ENCODE data around the gene MX1. TPM values are rescaled to one million over a fixed set of nuclear protein-coding genes. Genes with fewer than 3 reads are reported as not detected.

Gene MX1
- total RNA-seq, 2 experiments from 2014 or later, result 23.9 to 24.7 TPM

DNA sequence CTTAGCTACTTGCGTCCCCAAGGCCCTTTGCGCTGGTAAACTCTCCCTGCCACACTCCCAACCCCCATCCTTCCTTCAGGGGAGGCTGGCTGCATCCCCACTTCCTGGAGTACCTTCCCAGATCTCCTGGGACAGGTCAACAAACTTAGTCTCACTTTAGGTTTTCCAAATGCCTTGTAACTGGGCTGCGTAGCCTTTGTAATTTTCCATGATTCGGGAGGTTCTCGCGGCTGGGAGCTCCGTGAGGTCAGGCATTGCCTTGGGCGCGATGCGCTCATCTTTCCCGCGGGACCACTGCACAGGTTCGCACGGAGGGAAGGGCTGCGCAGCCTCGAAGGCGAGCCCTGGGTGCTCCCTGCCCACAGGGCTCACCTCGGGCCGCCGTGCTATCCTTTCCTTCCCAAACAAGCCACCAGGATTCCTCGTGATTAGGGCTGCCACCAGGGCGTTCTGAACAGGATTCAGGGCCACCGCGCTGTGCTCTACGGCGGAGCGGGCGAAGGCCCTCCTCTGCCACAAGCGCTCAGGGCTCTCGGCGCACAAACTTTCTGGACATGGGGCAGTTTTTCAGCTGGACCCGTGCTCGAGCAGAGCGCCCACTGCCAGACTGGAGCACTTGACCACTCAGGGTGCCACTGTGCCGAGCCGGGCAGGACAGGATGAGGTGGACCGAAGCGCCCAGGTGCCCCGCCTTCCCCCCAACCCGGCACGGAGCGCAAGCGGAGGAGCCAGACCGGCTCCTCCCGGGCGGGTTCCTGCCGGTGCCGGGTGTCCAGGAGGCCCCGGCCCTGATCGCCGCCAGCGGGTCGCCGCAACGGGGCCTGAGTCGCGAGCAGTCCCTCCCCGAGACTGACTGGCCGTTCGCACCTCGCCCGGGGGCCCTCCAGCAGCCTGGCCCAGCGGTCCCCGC lies 80.8 kb downstream of the MX1 start:
- Histone ChIP-seq H3K9me3 (ENCODE audit: low read length) (no peaks in the 10 kb centered on the region), H4K20me1 (ENCODE audit: insufficient read depth, low read length) (no peaks in the 10 kb centered on the region), H3K79me2 (ENCODE audit: insufficient read depth, low read depth, low read length) (no peaks in the 10 kb centered on the region), H3K9me2 (ENCODE audit: insufficient read depth, low read length) (no peaks in the 10 kb centered on the region), H3K36me3 (ENCODE audit: insufficient read depth, low read length) (no peaks in the 10 kb centered on the region), H3K27ac (ENCODE audit: low read depth, low read length, poor library complexity, severe bottlenecking) (no peak overlapping the region), H3K4me2 (ENCODE audit: low read length) (no peak overlapping the region), H3K4me1 (ENCODE audit: insufficient read depth, low read length, poor library complexity, severe bottlenecking) (no peaks in the 10 kb centered on the region), H3K4me3 (ENCODE audit: low read depth, low read length, poor library complexity, severe bottlenecking) (no peak overlapping the region), H2AFZ (ENCODE audit: low read length) (no peak overlapping the region)
- BruUV-seq (replicated peaks), result no TSS peak
- CTCF ChIA-PET (ENCODE audit: unreplicated experiment), result no interaction called here
- POLR2A ChIA-PET, result interaction anchor here (1.2 kb wide), 1 partner anchor 11 kb away, joined by 3 read pairs; no protein-coding TSS in a partner anchor
- intact Hi-C loops (cut with micrococcal nuclease; ENCODE audit: unreplicated experiment), result no loop called here
- no peak for DNase-seq (ENCODE audit: low spot score)
- TF ChIP-seq, protein P1, sequence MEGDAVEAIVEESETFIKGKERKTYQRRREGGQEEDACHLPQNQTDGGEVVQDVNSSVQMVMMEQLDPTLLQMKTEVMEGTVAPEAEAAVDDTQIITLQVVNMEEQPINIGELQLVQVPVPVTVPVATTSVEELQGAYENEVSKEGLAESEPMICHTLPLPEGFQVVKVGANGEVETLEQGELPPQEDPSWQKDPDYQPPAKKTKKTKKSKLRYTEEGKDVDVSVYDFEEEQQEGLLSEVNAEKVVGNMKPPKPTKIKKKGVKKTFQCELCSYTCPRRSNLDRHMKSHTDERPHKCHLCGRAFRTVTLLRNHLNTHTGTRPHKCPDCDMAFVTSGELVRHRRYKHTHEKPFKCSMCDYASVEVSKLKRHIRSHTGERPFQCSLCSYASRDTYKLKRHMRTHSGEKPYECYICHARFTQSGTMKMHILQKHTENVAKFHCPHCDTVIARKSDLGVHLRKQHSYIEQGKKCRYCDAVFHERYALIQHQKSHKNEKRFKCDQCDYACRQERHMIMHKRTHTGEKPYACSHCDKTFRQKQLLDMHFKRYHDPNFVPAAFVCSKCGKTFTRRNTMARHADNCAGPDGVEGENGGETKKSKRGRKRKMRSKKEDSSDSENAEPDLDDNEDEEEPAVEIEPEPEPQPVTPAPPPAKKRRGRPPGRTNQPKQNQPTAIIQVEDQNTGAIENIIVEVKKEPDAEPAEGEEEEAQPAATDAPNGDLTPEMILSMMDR (conservative IDR thresholded peaks at IDR 0.05; ENCODE audit: low read length), result no peak
- TF ChIP-seq EZH2phosphoT487 (IDR thresholded peaks at IDR 0.05; ENCODE audit: borderline replicate concordance, low read depth, low read length), result no peak

DNA sequence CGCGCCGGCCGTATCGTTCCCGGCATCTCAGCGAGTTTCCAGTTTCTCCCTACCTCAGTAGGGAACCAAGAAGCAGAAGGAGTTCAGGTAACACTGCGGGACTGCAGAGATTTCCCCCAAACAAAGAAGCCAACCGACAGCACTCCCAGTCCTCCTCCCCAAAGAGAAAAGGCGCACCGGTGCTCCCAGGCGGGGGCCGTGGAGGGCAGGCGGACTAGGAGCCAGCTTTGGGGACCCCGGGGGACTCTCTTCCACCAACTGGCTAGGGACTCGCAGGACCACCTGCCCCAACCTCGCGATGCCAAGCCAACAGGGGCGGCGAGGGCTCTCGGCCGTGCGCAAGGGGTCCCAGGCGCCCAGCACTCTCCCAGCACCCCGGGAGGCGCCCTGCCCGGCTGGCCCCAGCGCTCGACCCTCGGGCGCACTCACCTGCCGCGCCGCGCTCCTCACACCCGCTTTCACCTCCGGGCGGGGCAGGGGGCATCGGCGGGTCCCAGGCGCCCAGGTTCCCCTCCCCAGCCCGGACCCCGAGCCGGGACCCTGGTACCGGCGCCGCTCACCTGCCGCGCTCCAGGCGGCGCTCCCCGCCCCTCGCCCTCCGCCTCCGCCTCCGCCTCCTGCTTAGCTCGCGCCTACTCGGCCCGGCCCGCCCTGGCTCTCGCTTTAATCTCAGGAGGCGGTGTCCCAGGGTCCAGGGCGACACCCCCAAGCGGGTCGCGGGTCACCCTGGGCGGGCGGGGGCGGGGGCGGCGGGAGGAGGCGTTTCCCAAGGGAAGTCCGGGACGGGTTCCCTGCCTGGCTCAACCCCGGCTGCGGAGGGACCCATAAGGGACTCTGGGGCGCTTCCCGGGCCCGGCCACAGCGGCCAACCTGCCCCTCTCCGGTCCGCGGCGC lies 81.7 kb downstream of the MX1 start, which contains the start of gene TMPRSS2:
TMPRSS2 (minus strand) TSS at position 638 of the 894 bp plus-strand sequence. CDS start 10,025 bp downstream, outside the sequence.
- H3K4me3 ChIP-seq (ENCODE audit: low read depth, low read length, poor library complexity, severe bottlenecking), result no peak within 1 kb of the TSS
- DNase-seq (ENCODE audit: low spot score), result no peak
- H3K27ac ChIP-seq (ENCODE audit: low read depth, low read length, poor library complexity, severe bottlenecking), result no peak within 1 kb of the TSS
- H3K4me2 ChIP-seq (ENCODE audit: low read length), result no peak within 1 kb of the TSS
- BruUV-seq (replicated peaks), result no TSS peak
- TF ChIP-seq, protein P1 (conservative IDR thresholded peaks at IDR 0.05; ENCODE audit: low read length), result no peak
- no peak for TF ChIP-seq EZH2phosphoT487 (IDR thresholded peaks at IDR 0.05; ENCODE audit: borderline replicate concordance, low read depth, low read length)
- no peaks in the 10 kb centered on the region for H3K4me1 ChIP-seq (ENCODE audit: insufficient read depth, low read length, poor library complexity, severe bottlenecking)
- H3K79me2 ChIP-seq (ENCODE audit: insufficient read depth, low read depth, low read length), result no peaks in the 10 kb centered on the region
- ChIA-PET CTCF (ENCODE audit: unreplicated experiment) (no interaction called here), POLR2A (no interaction called here)
- no peaks in the 10 kb centered on the region for H4K20me1 ChIP-seq (ENCODE audit: insufficient read depth, low read length)
- H3K36me3 ChIP-seq (ENCODE audit: insufficient read depth, low read length), result no peaks in the 10 kb centered on the region
- H3K9me2 ChIP-seq (ENCODE audit: insufficient read depth, low read length), result no peaks in the 10 kb centered on the region
- H3K9me3 ChIP-seq (ENCODE audit: low read length), result no peaks in the 10 kb centered on the region
- intact Hi-C loops (cut with micrococcal nuclease; ENCODE audit: unreplicated experiment), result no loop called here
- H2AFZ ChIP-seq (ENCODE audit: low read length), result no peak within 1 kb of the TSS

All from OCI-LY7 (cell line).